ENCODE measurements around the gene PRR20C. TPM values are rescaled to one million over a fixed set of nuclear protein-coding genes. Genes with fewer than 3 reads are reported as not detected.
A peak's percentile ranks its signal among the peaks of the same experiment; 100 is the strongest.
"Not testable (repeated sequence)": the region's sequence is repeated elsewhere in the genome, so short reads cannot be mapped to it uniquely, and the experiment has no call there.

Gene PRR20C
- total RNA-seq (not detected), polyA plus RNA-seq (not detected)
- long read RNA-seq, donor 1: 0 reads
- long read RNA-seq, donor 2: 0 reads

- H3K27me3 ChIP-seq (ENCODE audit: insufficient read depth in 3 of 3, low read length in 2 of 3); ATAC-seq; H3K9me3 ChIP-seq; intact Hi-C loops (cut with DNase I); H3K4me1 ChIP-seq; H3K27ac ChIP-seq; H3K36me3 ChIP-seq (ENCODE audit: insufficient read depth in 1 of 2, low read depth in 1 of 2); DNase-seq; H3K4me3 ChIP-seq: not testable (repeated sequence)
- WGBS, 3 donors: no CpG with 5 or more reads among the region's 22 CpGs
Observed at GRCh38 chr13:57153761-57154160, at the start of gene PRR20C. Gene PRR20C (plus strand): TSS chr13:57154061. CDS start chr13:57154448, 387 bp downstream.

- intact Hi-C loops (cut with DNase I): no loop called here
Observed at GRCh38 chr13:57114945-57115344, 38.9 kb upstream of the PRR20C start.

DNA sequence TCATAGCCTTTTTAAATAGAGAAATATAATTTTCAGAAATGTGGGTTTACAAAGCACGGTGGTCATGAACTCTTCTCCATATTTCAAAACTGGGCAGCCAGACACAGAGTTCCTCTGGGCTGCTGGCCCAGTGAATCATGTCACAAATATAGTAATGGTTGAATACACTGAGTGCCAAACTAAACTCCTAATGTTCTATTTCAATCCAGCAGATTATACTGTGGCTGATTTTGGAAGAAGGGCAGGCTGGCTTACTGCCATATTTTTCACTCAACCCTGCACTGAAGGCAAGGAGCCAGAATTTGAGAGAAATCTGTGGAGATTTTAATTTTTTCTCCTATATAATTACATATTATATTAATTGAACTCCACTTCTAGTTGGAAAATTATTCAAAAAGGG, 30.2 kb upstream of the PRR20C start:
- 13 to 28% (median 13%) methylated on average over 1 of the region's 1 CpG for WGBS, 3 donors
- ATAC-seq: peak; percentile 93 to 99 (median 96)
- H3K27ac ChIP-seq: no peak overlapping the region

More at GRCh38 chr13:57114945-57115344, 38.9 kb upstream of the PRR20C start:
- Histone ChIP-seq H3K4me1 (no peaks in the 10 kb centered on the region), H3K27ac (no peak overlapping the region), H3K27me3 (ENCODE audit: insufficient read depth in 3 of 3, low read length in 2 of 3) (no peaks in the 10 kb centered on the region), H3K36me3 (ENCODE audit: insufficient read depth in 1 of 2, low read depth in 1 of 2) (no peaks in the 10 kb centered on the region), H3K4me3 (no peak overlapping the region), H3K9me3 (peaks cover 6% of the 10 kb centered on the region)
- TF ChIP-seq, protein P1, sequence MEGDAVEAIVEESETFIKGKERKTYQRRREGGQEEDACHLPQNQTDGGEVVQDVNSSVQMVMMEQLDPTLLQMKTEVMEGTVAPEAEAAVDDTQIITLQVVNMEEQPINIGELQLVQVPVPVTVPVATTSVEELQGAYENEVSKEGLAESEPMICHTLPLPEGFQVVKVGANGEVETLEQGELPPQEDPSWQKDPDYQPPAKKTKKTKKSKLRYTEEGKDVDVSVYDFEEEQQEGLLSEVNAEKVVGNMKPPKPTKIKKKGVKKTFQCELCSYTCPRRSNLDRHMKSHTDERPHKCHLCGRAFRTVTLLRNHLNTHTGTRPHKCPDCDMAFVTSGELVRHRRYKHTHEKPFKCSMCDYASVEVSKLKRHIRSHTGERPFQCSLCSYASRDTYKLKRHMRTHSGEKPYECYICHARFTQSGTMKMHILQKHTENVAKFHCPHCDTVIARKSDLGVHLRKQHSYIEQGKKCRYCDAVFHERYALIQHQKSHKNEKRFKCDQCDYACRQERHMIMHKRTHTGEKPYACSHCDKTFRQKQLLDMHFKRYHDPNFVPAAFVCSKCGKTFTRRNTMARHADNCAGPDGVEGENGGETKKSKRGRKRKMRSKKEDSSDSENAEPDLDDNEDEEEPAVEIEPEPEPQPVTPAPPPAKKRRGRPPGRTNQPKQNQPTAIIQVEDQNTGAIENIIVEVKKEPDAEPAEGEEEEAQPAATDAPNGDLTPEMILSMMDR (IDR thresholded peaks at IDR 0.05): no peak
- WGBS, 3 donors: 91 to 94% (median 94%) methylated on average over 4 of the region's 4 CpGs
- DNase-seq (no peak), ATAC-seq (no peak)

GRCh38 chr13:57128909-57129308, 25.0 kb upstream of the PRR20C start:
- intact Hi-C loops (cut with DNase I): no loop called here
- H3K9me3 ChIP-seq: no peaks in the 10 kb centered on the region
- TF ChIP-seq, protein P1 (IDR thresholded peaks at IDR 0.05): no peak
- no peak overlapping the region for H3K27ac ChIP-seq
- H3K27me3 ChIP-seq (ENCODE audit: insufficient read depth in 3 of 3, low read length in 2 of 3): no peaks in the 10 kb centered on the region
- H3K4me1 ChIP-seq: peaks cover 5% of the 10 kb centered on the region
- no peak for DNase-seq
- 74 to 81% (median 81%) methylated on average over 6 of the region's 6 CpGs for WGBS, 3 donors
- ATAC-seq: no peak
- no peaks in the 10 kb centered on the region for H3K36me3 ChIP-seq (ENCODE audit: insufficient read depth in 1 of 2, low read depth in 1 of 2)
- H3K4me3 ChIP-seq: no peak overlapping the region

More for the DNA sequence above, 30.2 kb upstream of the PRR20C start:
- Histone ChIP-seq H3K36me3 (ENCODE audit: insufficient read depth in 1 of 2, low read depth in 1 of 2) (no peaks in the 10 kb centered on the region), H3K9me3 (no peaks in the 10 kb centered on the region), H3K4me1 (peaks cover 6% of the 10 kb centered on the region), H3K4me3 (no peak overlapping the region), H3K27me3 (ENCODE audit: insufficient read depth in 3 of 3, low read length in 2 of 3) (no peaks in the 10 kb centered on the region)
- intact Hi-C loops (cut with DNase I): no loop called here
- no peak for DNase-seq
- TF ChIP-seq, protein P1 (IDR thresholded peaks at IDR 0.05): no peak

- TF ChIP-seq, protein P1 (IDR thresholded peaks at IDR 0.05): no peak
- Histone ChIP-seq H3K4me1 (no peaks in the 10 kb centered on the region), H3K27ac (no peak overlapping the region), H3K9me3 (no peaks in the 10 kb centered on the region), H3K36me3 (ENCODE audit: insufficient read depth in 1 of 2, low read depth in 1 of 2) (no peaks in the 10 kb centered on the region), H3K27me3 (ENCODE audit: insufficient read depth in 3 of 3, low read length in 2 of 3) (no peaks in the 10 kb centered on the region), H3K4me3 (no peak overlapping the region)
- ATAC-seq: no peak
- WGBS, 3 donors: 31 to 43% (median 40%) methylated on average over 2 of the region's 2 CpGs
- DNase-seq: no peak
- intact Hi-C loops (cut with DNase I): no loop called here
Observed at GRCh38 chr13:57136093-57136492, 17.8 kb upstream of the PRR20C start.
